Endothelial cell of umbilical vein (primary cell): ENCODE results near the gene SRRD. TPM values are rescaled to one million over a fixed set of nuclear protein-coding genes. Genes with fewer than 3 reads are reported as not detected.

ENCODE experiments used
- BruUV-seq: library from RNA; stranded (reverse); fragments of 400-500 nt; replicated peaks from 2 replicates; lab custom pipeline; 2021; lab: Mats Ljungman, UMichigan
- CTCF ChIA-PET: fragments of 300-600, 350-600 bp; sonication (Branson Sonifier 250); formaldehyde crosslinking; loops from one replicate; lab custom pipeline; 2021; ENCODE audit warnings: antibody characterized with exemption, inconsistent platforms; lab: Charles Lee
- POLR2A ChIA-PET: fragments of 300-600, 350-600 bp; sonication (Branson Sonifier 250); formaldehyde crosslinking; loops from one replicate; lab custom pipeline; 2021; ENCODE audit warnings: antibody characterized with exemption, inconsistent platforms; lab: Charles Lee
- DNase-seq: peaks from one replicate; pipeline ENCODE4 v3.0.0-alpha.2; 2011; ENCODE audit warnings: low read depth, low spot score
- FAIRE-seq: peaks from 2 replicates; lab custom pipeline; 2011; peaks lifted over from hg19 to GRCh38; lab: Jason Lieb, UNC
- H2AFZ ChIP-seq: 2 replicates; pipeline ENCODE4 v1.6.0; 2012; ENCODE audit warnings: low read depth, low read length, control low read depth, inconsistent platforms
- H3K27ac ChIP-seq: 2 replicates; pipeline ENCODE4 v1.5.1; 2011; ENCODE audit warnings: low read depth, mild to moderate bottlenecking, control low read depth, low read length, moderate library complexity; ENCODE audit not compliant: insufficient read depth
- H3K27me3 ChIP-seq, 2 experiments: 2 replicates each; pipeline versions ENCODE4 v1.6.0 to v1.6.1; 2011; ENCODE audit warnings: low read length in 2 of 2, mixed read lengths in 1 of 2; ENCODE audit not compliant: control insufficient read depth in 2 of 2, insufficient read depth in 2 of 2
- H3K36me3 ChIP-seq, 2 experiments: 2 replicates in 1 of 2; 3 replicates in 1 of 2; pipeline ENCODE4 v1.5.1; 2011; ENCODE audit warnings: low read length in 2 of 2, mild to moderate bottlenecking in 1 of 2, moderate library complexity in 1 of 2; ENCODE audit not compliant: control insufficient read depth in 2 of 2, insufficient read depth in 2 of 2; ENCODE audit errors: extremely low read depth in 1 of 2
- H3K4me1 ChIP-seq: 3 replicates; pipeline ENCODE4 v1.5.1; 2011; ENCODE audit warnings: mild to moderate bottlenecking, low read length; ENCODE audit not compliant: control insufficient read depth, insufficient read depth; ENCODE audit errors: extremely low read depth
- H3K4me2 ChIP-seq: 2 replicates; pipeline ENCODE4 v1.6.1; 2011; ENCODE audit warnings: low read length, control low read depth, mixed read lengths; ENCODE audit not compliant: insufficient read depth
- H3K4me3 ChIP-seq, 3 experiments: fragments of 200-600 bp in 1 of 3; sonication (generic), shearing (Covaris generic) in 1 of 3; replicated peaks in 1 of 3; 2 replicates each; pipeline ENCODE4 v1.5.1; 2011 to 2016; ENCODE audit warnings: control low read depth in 3 of 3, low read length in 3 of 3, mild to moderate bottlenecking in 2 of 3, inconsistent platforms in 1 of 3, low read depth in 1 of 3, moderate library complexity in 1 of 3; ENCODE audit not compliant: insufficient read depth in 1 of 3
- H3K79me2 ChIP-seq: 2 replicates; pipeline ENCODE4 v1.6.0; 2012; ENCODE audit warnings: low read length, inconsistent platforms; ENCODE audit not compliant: control insufficient read depth, insufficient read depth
- H3K9ac ChIP-seq: replicated peaks from 2 replicates; pipeline ENCODE3; 2011; ENCODE audit warnings: low read length, control low read depth; ENCODE audit not compliant: insufficient read depth; ENCODE audit errors: extremely low read depth
- H3K9me1 ChIP-seq: replicated peaks from 3 replicates; pipeline ENCODE4 v1.6.0; 2011; ENCODE audit warnings: mild to moderate bottlenecking, low read length; ENCODE audit not compliant: control insufficient read depth, insufficient read depth; ENCODE audit errors: extremely low read depth
- H3K9me3 ChIP-seq: replicated peaks from 2 replicates; pipeline ENCODE4 v1.5.1; 2012; ENCODE audit warnings: low read length, inconsistent platforms; ENCODE audit not compliant: control insufficient read depth, insufficient read depth
- H4K20me1 ChIP-seq: replicated peaks from 2 replicates; pipeline ENCODE3; 2011; ENCODE audit warnings: mild to moderate bottlenecking, low read length; ENCODE audit not compliant: control insufficient read depth, insufficient read depth; ENCODE audit errors: extremely low read depth
- EZH2 ChIP-seq: IDR thresholded peaks from 2 replicates; pipeline ENCODE4 v1.6.1; 2012; ENCODE audit warnings: borderline replicate concordance, low read depth, mild to moderate bottlenecking, moderate library complexity, low read length, inconsistent platforms; ENCODE audit not compliant: severe bottlenecking
- FOS ChIP-seq: IDR thresholded peaks from 2 replicates; pipeline ENCODE4 v1.6.1; 2011; ENCODE audit warnings: mild to moderate bottlenecking, low read length, moderate library complexity, borderline replicate concordance; ENCODE audit not compliant: insufficient read depth
- GATA2 ChIP-seq: IDR thresholded peaks from 2 replicates; pipeline ENCODE4 v1.7.0; 2011; ENCODE audit warnings: low read depth, mild to moderate bottlenecking, moderate library complexity, mixed read lengths, low read length; ENCODE audit not compliant: insufficient read length, insufficient read depth
- JUN ChIP-seq: IDR thresholded peaks from 2 replicates; pipeline ENCODE4 v1.6.1; 2011; ENCODE audit warnings: borderline replicate concordance, low read depth; ENCODE audit not compliant: insufficient read length, insufficient read depth
- MYC ChIP-seq: IDR thresholded peaks from one replicate; pipeline ENCODE4 v1.6.1; 2011; ENCODE audit warnings: mild to moderate bottlenecking, low read depth, low read length
- POLR2A ChIP-seq: IDR thresholded peaks from 2 replicates; pipeline ENCODE4 v1.6.1; 2012; ENCODE audit warnings: low read depth, mild to moderate bottlenecking, control low read depth, low read length
- POLR2AphosphoS5 ChIP-seq: IDR thresholded peaks from 2 replicates; pipeline ENCODE4 v1.6.1; 2012; ENCODE audit warnings: low read depth, mild to moderate bottlenecking, control low read depth, low read length, moderate library complexity; ENCODE audit not compliant: insufficient read depth
- dilution Hi-C: fragments of 300-500 bp; cut with MboI; formaldehyde crosslinking; loops from one replicate; pipeline ENCODE4 v1.15.0; 2019; ENCODE audit warnings: low sequenced_read_pairs; ENCODE audit not compliant: extremely low pct_ligation_motif_present
- intact Hi-C: fragments of 100-400 bp; cut with micrococcal nuclease; formaldehyde crosslinking; loops from one replicate; pipeline ENCODE4 v1.10.0; 2022
- polyA plus RNA-seq, 4 experiments: library from polyadenylated mRNA; depleted of rRNA in 3 of 4; stranded (reverse) in 3 of 4; unstranded in 1 of 4; fragments of >200 nt; gene quantifications; 2 replicates each; pipeline versions ENCODE4 v1.2.1 to v1.2.3, GENCODE V29; 2011 to 2012; ENCODE audit warnings: missing spikeins in 1 of 4
- total RNA-seq: library from RNA; stranded (reverse); gene quantifications from 2 replicates; pipeline ENCODE4 v1.2.3, GENCODE V29; 2021
- TF ChIP-seq, protein P1 (sequence below), 2 donors: IDR thresholded peaks; 1 replicate in 1 of 2; 2 replicates in 1 of 2; pipeline ENCODE4 v1.5.1; 2011; ENCODE audit warnings: low read length in 2 of 2, mild to moderate bottlenecking in 2 of 2, moderate library complexity in 2 of 2, control low read depth in 1 of 2, inconsistent platforms in 1 of 2, low read depth in 1 of 2; ENCODE audit not compliant: insufficient read depth in 1 of 2; ENCODE audit errors: extremely low read depth in 1 of 2
- TF ChIP-seq, protein P2 (sequence below): IDR thresholded peaks from 2 replicates; pipeline ENCODE4 v1.6.1; 2011; ENCODE audit not compliant: insufficient read depth, insufficient read length

SRRD gene
- total and polyA plus RNA-seq, 2 donors (not counting 3 experiments of a cell fraction or from before 2014, with no cell fraction given), result 23.4 to 24.2 TPM

GRCh38 chr22:26439559-26439958 is 44.1 kb upstream of the SRRD start:
- ChIA-PET POLR2A (no interaction called here), CTCF (interaction anchor here (1.5 kb wide), 1 partner anchor 24 kb away, joined by 3 read pairs; no protein-coding TSS in a partner anchor)
- FAIRE-seq (no peak), DNase-seq (no peak)
- H3K36me3 ChIP-seq, result peaks cover 0 to under 1% of the 10 kb centered on the region in 2 experiments
- no peak overlapping the region for H3K9ac ChIP-seq
- H3K9me1 ChIP-seq, result no peaks in the 10 kb centered on the region
- TF ChIP-seq MYC, result no peak
- TF ChIP-seq, protein P1, sequence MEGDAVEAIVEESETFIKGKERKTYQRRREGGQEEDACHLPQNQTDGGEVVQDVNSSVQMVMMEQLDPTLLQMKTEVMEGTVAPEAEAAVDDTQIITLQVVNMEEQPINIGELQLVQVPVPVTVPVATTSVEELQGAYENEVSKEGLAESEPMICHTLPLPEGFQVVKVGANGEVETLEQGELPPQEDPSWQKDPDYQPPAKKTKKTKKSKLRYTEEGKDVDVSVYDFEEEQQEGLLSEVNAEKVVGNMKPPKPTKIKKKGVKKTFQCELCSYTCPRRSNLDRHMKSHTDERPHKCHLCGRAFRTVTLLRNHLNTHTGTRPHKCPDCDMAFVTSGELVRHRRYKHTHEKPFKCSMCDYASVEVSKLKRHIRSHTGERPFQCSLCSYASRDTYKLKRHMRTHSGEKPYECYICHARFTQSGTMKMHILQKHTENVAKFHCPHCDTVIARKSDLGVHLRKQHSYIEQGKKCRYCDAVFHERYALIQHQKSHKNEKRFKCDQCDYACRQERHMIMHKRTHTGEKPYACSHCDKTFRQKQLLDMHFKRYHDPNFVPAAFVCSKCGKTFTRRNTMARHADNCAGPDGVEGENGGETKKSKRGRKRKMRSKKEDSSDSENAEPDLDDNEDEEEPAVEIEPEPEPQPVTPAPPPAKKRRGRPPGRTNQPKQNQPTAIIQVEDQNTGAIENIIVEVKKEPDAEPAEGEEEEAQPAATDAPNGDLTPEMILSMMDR (IDR thresholded peaks at IDR 0.05; ENCODE audit: extremely low read depth in 1 of 2, insufficient read depth in 1 of 2, low read depth in 1 of 2, low read length in 2 of 2), result no peak
- no peak for TF ChIP-seq JUN
- no peaks in the 10 kb centered on the region for H3K79me2 ChIP-seq
- no peak overlapping the region for H2AFZ ChIP-seq
- H3K4me3 ChIP-seq, result no peak overlapping the region
- H4K20me1 ChIP-seq, result no peaks in the 10 kb centered on the region
- no peaks in the 10 kb centered on the region for H3K4me1 ChIP-seq
- no peak overlapping the region for H3K4me2 ChIP-seq
- H3K9me3 ChIP-seq, result no peaks in the 10 kb centered on the region
- H3K27ac ChIP-seq, result no peak overlapping the region
- intact Hi-C loops, result no loop called here
- no peaks in the 10 kb centered on the region for H3K27me3 ChIP-seq
- BruUV-seq, result no TSS peak
- dilution Hi-C loops, result no loop called here

DNA sequence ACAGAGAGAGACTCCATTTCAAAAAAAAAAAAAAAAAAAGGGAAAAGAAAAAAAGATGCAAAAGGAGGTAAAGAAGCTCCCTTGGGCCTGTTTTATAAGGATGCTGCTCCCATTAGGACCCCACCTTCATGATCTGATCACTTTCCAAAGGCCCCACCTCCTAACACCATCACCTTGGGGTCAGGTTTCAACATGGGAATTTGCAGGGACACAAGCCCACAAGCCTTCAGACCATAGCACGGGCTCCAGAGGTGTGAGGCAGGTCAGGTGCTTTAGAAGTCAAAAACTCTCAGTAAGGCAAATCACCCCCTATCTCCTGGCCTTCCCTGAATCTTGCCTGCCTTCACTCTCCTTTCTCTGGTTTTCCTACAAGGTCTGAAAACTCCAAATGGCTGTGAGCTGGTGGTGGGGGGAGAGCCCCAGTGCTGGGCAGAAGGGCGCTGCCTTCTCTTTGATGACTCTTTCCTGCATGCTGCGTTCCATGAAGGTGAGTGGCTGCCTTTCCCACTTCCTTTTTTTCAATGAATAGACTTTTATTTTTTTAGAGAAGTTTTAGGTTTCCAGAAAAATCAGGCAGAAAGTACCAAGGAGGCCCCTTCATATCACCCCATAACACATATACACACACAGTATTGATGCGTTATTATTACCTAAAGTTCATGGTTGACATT is 41.5 kb upstream of the SRRD start:
- Histone ChIP-seq H3K4me2 (no peak overlapping the region), H3K9ac (no peak overlapping the region), H3K4me1 (no peaks in the 10 kb centered on the region), H3K4me3 (no peak overlapping the region), H2AFZ (no peak overlapping the region), H4K20me1 (no peaks in the 10 kb centered on the region), H3K79me2 (no peaks in the 10 kb centered on the region), H3K9me3 (no peaks in the 10 kb centered on the region), H3K36me3 (no peaks in the 10 kb centered on the region), H3K27me3 (no peaks in the 10 kb centered on the region), H3K9me1 (no peaks in the 10 kb centered on the region), H3K27ac (no peak overlapping the region)
- no TSS peak for BruUV-seq
- dilution Hi-C loops, result no loop called here
- TF ChIP-seq, protein P2, sequence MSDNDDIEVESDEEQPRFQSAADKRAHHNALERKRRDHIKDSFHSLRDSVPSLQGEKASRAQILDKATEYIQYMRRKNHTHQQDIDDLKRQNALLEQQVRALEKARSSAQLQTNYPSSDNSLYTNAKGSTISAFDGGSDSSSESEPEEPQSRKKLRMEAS, result no peak
- TF ChIP-seq MYC (no peak), POLR2A (no peak), GATA2 (no peak), EZH2 (no peak), JUN (no peak), POLR2AphosphoS5 (no peak), FOS (no peak)
- TF ChIP-seq, protein P1 (IDR thresholded peaks at IDR 0.05; ENCODE audit: extremely low read depth in 1 of 2, insufficient read depth in 1 of 2, low read depth in 1 of 2, low read length in 2 of 2), result no peak
- DNase-seq (no peak), FAIRE-seq (no peak)
- CTCF ChIA-PET, result interaction anchor here (0.6 to 1.8 kb wide), 4 partner anchors 19 to 1263 kb away, joined by 3 to 6 read pairs (median 3); no protein-coding TSS in a partner anchor
- POLR2A ChIA-PET, result no interaction called here
- intact Hi-C loops, result no loop called here
